CD4-positive, alpha-beta T cell treated with Interleukin-10 for 1 hour (primary cell): ENCODE measurements around the gene DCTN1.
A peak's percentile ranks its signal among the peaks of the same experiment; 100 is the strongest.
"Not testable (repeated sequence)": the region's sequence is repeated elsewhere in the genome, so short reads cannot be mapped to it uniquely, and the experiment has no call there.

Source experiments
- DNase-seq: peaks from one replicate; pipeline ENCODE4 v3.0.0-alpha.2; 2020

DCTN1 gene

GRCh38 chr2:74368499-74368898 is 11.6 kb downstream of the DCTN1 start:
- DNase-seq: no peak

GRCh38 chr2:74367789-74368188 is 12.3 kb downstream of the DCTN1 start:
- no peak for DNase-seq

GRCh38 chr2:74366036-74366435 is 14.1 kb downstream of the DCTN1 start:
- no peak for DNase-seq

- DNase-seq: no peak
Measured at GRCh38 chr2:74364533-74365505, 15.3 kb downstream of the DCTN1 start.

- no peak for DNase-seq
Measured at GRCh38 chr2:74361327-74361726, 18.8 kb downstream of the DCTN1 start.

GRCh38 chr2:74357627-74358026 is 22.5 kb downstream of the DCTN1 start:
- DNase-seq: no peak

GRCh38 chr2:74349889-74350288 is 30.2 kb downstream of the DCTN1 start:
- no peak for DNase-seq

GRCh38 chr2:74347742-74348141 is 32.4 kb downstream of the DCTN1 start:
- DNase-seq: no peak

- DNase-seq: no peak
Measured at GRCh38 chr2:74347303-74347702, 32.8 kb downstream of the DCTN1 start.

GRCh38 chr2:74345272-74345943 is 34.7 kb downstream of the DCTN1 start:
- no peak for DNase-seq

- no peak for DNase-seq
Measured at GRCh38 chr2:74343316-74343715, 36.8 kb downstream of the DCTN1 start, which contains the start of gene SLC4A5. SLC4A5 (minus strand) TSS chr2:74343416; CDS start chr2:74315023, 28,393 bp downstream.

GRCh38 chr2:74336227-74336626 is 43.9 kb downstream of the DCTN1 start:
- not testable (repeated sequence) for DNase-seq

GRCh38 chr2:74334931-74335333 is 45.2 kb downstream of the DCTN1 start:
- DNase-seq: peak; percentile 77

- DNase-seq: no peak
Measured at GRCh38 chr2:74333896-74334586, 46.1 kb downstream of the DCTN1 start.

GRCh38 chr2:74333175-74333574 is 46.9 kb downstream of the DCTN1 start:
- no peak for DNase-seq

- no peak for DNase-seq
Measured at GRCh38 chr2:74332550-74333174, 47.4 kb downstream of the DCTN1 start.

- no peak for DNase-seq
Measured at GRCh38 chr2:74328573-74328972, 51.5 kb downstream of the DCTN1 start.

GRCh38 chr2:74328074-74328473 is 52.0 kb downstream of the DCTN1 start:
- DNase-seq: no peak

- DNase-seq: no peak
Measured at GRCh38 chr2:74327627-74328026, 52.5 kb downstream of the DCTN1 start.

GRCh38 chr2:74327199-74327598 is 52.9 kb downstream of the DCTN1 start:
- DNase-seq: no peak

GRCh38 chr2:74325815-74326214 is 54.3 kb downstream of the DCTN1 start:
- no peak for DNase-seq

- no peak for DNase-seq
Measured at GRCh38 chr2:74321737-74322136, 58.4 kb downstream of the DCTN1 start.

GRCh38 chr2:74317701-74318100 is 62.4 kb downstream of the DCTN1 start:
- DNase-seq: no peak
